ENCODE results near the gene ATP1A2. TPM values are rescaled to one million over a fixed set of nuclear protein-coding genes. Genes with fewer than 3 reads are reported as not detected.

The ATP1A2 gene
- total RNA-seq, 1 donor from 2014 or later: not detected

- no peaks in the 10 kb centered on the region for H3K9me3 Mint-ChIP-seq
- no peak for TF ChIP-seq CTCF (IDR thresholded peaks at IDR 0.05)
- POLR2A ChIA-PET: interaction anchor here (0.5 to 1.0 kb wide), 3 partner anchors 41 to 172 kb away, joined by 3 to 4 read pairs (median 4); no protein-coding TSS in a partner anchor
- H3K4me1 Mint-ChIP-seq: peaks cover 7% of the 10 kb centered on the region
- peak overlapping the region; percentile 90 for H3K4me3 Mint-ChIP-seq
- H3K27me3 Mint-ChIP-seq: peaks cover 50% of the 10 kb centered on the region
- H3K36me3 Mint-ChIP-seq (ENCODE audit: low read depth): no peaks in the 10 kb centered on the region
- peak; percentile 62 for DNase-seq
- intact Hi-C loops (cut with micrococcal nuclease): loop anchor here (10.0 kb wide), 1 partner anchor 246 kb away; the partner anchor contains the start of gene SLAMF8
- ATAC-seq (ENCODE audit: low read depth): peak; percentile 99
- H3K27ac Mint-ChIP-seq: no peak overlapping the region
- CTCF ChIA-PET: interaction anchor here (0.8 to 1.9 kb wide), 3 partner anchors 8 to 24 kb away, joined by 3 to 6 read pairs (median 3); no protein-coding TSS in a partner anchor
Observed at GRCh38 chr1:160070243-160071163, 45.1 kb upstream of the ATP1A2 start.

GRCh38 chr1:160071289-160071688 lies 44.3 kb upstream of the ATP1A2 start:
- peaks cover 46% of the 10 kb centered on the region for H3K27me3 Mint-ChIP-seq
- H3K27ac Mint-ChIP-seq: no peak overlapping the region
- H3K4me1 Mint-ChIP-seq: peaks cover 7% of the 10 kb centered on the region
- CTCF ChIA-PET: interaction anchor here (1.2 to 1.9 kb wide), 2 partner anchors 9 to 25 kb away, joined by 4 to 6 read pairs; no protein-coding TSS in a partner anchor
- POLR2A ChIA-PET: interaction anchor here (0.5 kb wide), 1 partner anchor 42 kb away, joined by 4 read pairs; no protein-coding TSS in a partner anchor
- no peak overlapping the region for H3K4me3 Mint-ChIP-seq
- H3K36me3 Mint-ChIP-seq (ENCODE audit: low read depth): no peaks in the 10 kb centered on the region
- intact Hi-C loops (cut with micrococcal nuclease): loop anchor here (10.0 kb wide), 1 partner anchor 246 kb away; the partner anchor contains the start of gene SLAMF8
- TF ChIP-seq CTCF (IDR thresholded peaks at IDR 0.05): no peak
- H3K9me3 Mint-ChIP-seq: no peaks in the 10 kb centered on the region
- ATAC-seq (ENCODE audit: low read depth): no peak
- DNase-seq: no peak

- intact Hi-C loops (cut with micrococcal nuclease): loop anchor here (10.0 kb wide), 1 partner anchor 250 kb away; the partner anchor contains the start of gene SLAMF8
- ATAC-seq (ENCODE audit: low read depth): no peak
- POLR2A ChIA-PET: no interaction called here
- CTCF ChIA-PET: interaction anchor here (2.8 kb wide), 1 partner anchor 11 kb away, joined by 7 read pairs; no protein-coding TSS in a partner anchor
- H3K4me3 Mint-ChIP-seq: no peak overlapping the region
- peaks cover 46% of the 10 kb centered on the region for H3K27me3 Mint-ChIP-seq
- TF ChIP-seq CTCF (IDR thresholded peaks at IDR 0.05): no peak
- H3K27ac Mint-ChIP-seq: no peak overlapping the region
- no peaks in the 10 kb centered on the region for H3K9me3 Mint-ChIP-seq
- no peaks in the 10 kb centered on the region for H3K36me3 Mint-ChIP-seq (ENCODE audit: low read depth)
- no peak for DNase-seq
- H3K4me1 Mint-ChIP-seq: peaks cover 10% of the 10 kb centered on the region
Observed at GRCh38 chr1:160074865-160075264, 40.7 kb upstream of the ATP1A2 start.

GRCh38 chr1:160075836-160076235 lies 39.7 kb upstream of the ATP1A2 start:
- POLR2A ChIA-PET: no interaction called here
- ATAC-seq (ENCODE audit: low read depth) (no peak), DNase-seq (no peak)
- intact Hi-C loops (cut with micrococcal nuclease): loop anchor here (10.0 kb wide), 1 partner anchor 251 kb away; the partner anchor contains the start of gene SLAMF8
- Mint-ChIP-seq H3K9me3 (no peaks in the 10 kb centered on the region), H3K4me3 (no peak overlapping the region), H3K27ac (no peak overlapping the region), H3K4me1 (peaks cover 2% of the 10 kb centered on the region), H3K27me3 (peaks cover 49% of the 10 kb centered on the region), H3K36me3 (ENCODE audit: low read depth) (no peaks in the 10 kb centered on the region)
- no peak for TF ChIP-seq CTCF (IDR thresholded peaks at IDR 0.05)
- CTCF ChIA-PET: interaction anchor here (2.8 kb wide), 1 partner anchor 10 kb away, joined by 7 read pairs; no protein-coding TSS in a partner anchor

GRCh38 chr1:160076295-160076694 lies 39.3 kb upstream of the ATP1A2 start:
- TF ChIP-seq CTCF (IDR thresholded peaks at IDR 0.05): no peak
- Mint-ChIP-seq H3K9me3 (no peaks in the 10 kb centered on the region), H3K27me3 (peaks cover 52% of the 10 kb centered on the region), H3K4me1 (peaks cover 2% of the 10 kb centered on the region), H3K36me3 (ENCODE audit: low read depth) (no peaks in the 10 kb centered on the region), H3K4me3 (no peak overlapping the region), H3K27ac (no peak overlapping the region)
- POLR2A ChIA-PET: no interaction called here
- CTCF ChIA-PET: interaction anchor here (2.8 kb wide), 1 partner anchor 10 kb away, joined by 7 read pairs; no protein-coding TSS in a partner anchor
- intact Hi-C loops (cut with micrococcal nuclease): loop anchor here (10.0 kb wide), 1 partner anchor 251 kb away; the partner anchor contains the start of gene SLAMF8
- ATAC-seq (ENCODE audit: low read depth) (no peak), DNase-seq (no peak)
